Colonic mucosa (tissue), 4 donors: ENCODE data around the gene SMARCA4. TPM values are rescaled to one million over a fixed set of nuclear protein-coding genes. Genes with fewer than 3 reads are reported as not detected.
"Not testable (repeated sequence)": the region's sequence is repeated elsewhere in the genome, so short reads cannot be mapped to it uniquely, and the experiment has no call there.

Experiments used
- DNase-seq: peaks from one replicate; pipeline ENCODE4 v3.0.0-alpha.2; 2020
- H3K27ac ChIP-seq: fragments of 200-600 bp; one replicate; pipeline ENCODE4 v1.8.0; 2021
- H3K27me3 ChIP-seq: fragments of 200-600 bp; one replicate; pipeline ENCODE4 v1.8.0; 2021
- H3K36me3 ChIP-seq: fragments of 200-600 bp; one replicate; pipeline ENCODE4 v1.8.0; 2021
- H3K4me1 ChIP-seq: fragments of 200-600 bp; one replicate; pipeline ENCODE4 v1.8.0; 2021; ENCODE audit warnings: mild to moderate bottlenecking
- H3K4me3 ChIP-seq: fragments of 200-600 bp; one replicate; pipeline ENCODE4 v1.8.0; 2021
- H3K9ac ChIP-seq, 2 donors: one replicate each; pipeline ENCODE4 v1.7.0; 2013; ENCODE audit warnings: control low read depth in 2 of 2, low read depth in 2 of 2, low read length in 2 of 2
- H3K9me3 ChIP-seq: fragments of 200-600 bp; one replicate; pipeline ENCODE4 v1.8.0; 2021
- CTCF ChIP-seq: fragments of 200-600 bp; IDR thresholded peaks from one replicate; pipeline ENCODE4 v1.8.0; 2022; ENCODE audit warnings: antibody characterized with exemption, mild to moderate bottlenecking
- intact Hi-C: fragments of 100-400 bp; cut with DNase I; formaldehyde crosslinking; loops from one replicate; pipeline ENCODE4 v1.14.1; 2022
- total RNA-seq, 2 donors: library from RNA; stranded (reverse); fragmentation: NEBNext Ultra II Directional in 1 of 2; extraction: Animal tissue kit (Norgen Biotek cat#: 25700) in 1 of 2; gene quantifications; one replicate each; pipeline ENCODE4 v1.2.1, GENCODE V29; 2021
- donor health status: healthy.
- donor health status: DM: no; HTN: no; CAD: no.
- donor health status: DM: no; HTN: no; CAD: no.

SMARCA4 gene
- total RNA-seq, 2 donors from 2014 or later: 73.8 to 141 TPM

DNA sequence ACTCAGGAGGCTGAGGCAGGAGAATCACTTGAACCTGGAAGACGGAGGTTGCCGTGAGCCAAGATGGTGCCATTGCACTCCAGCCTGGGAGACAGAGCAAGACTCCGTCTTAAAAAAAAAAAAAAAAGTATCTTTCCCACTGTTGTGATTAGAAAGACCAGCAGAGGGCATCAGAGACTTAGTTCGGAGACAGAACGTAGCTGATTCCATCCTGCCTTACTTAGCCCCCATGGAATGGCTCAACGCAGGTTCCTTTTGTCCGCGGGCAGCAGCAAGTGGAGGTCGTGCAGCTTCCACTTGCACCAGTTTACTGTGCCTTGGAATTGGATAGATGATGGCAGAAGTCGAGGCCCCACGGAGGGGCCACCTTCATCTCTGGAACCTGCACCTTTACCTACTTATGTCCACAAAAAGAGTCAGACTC is 24.2 kb upstream of the SMARCA4 start:
- TF ChIP-seq CTCF: peak; percentile 51
- Histone ChIP-seq H3K4me3 (no peak overlapping the region), H3K27ac (no peak overlapping the region), H3K27me3 (no peaks in the 10 kb centered on the region), H3K9ac (no peak overlapping the region), H3K36me3 (no peaks in the 10 kb centered on the region), H3K4me1 (no peaks in the 10 kb centered on the region), H3K9me3 (no peaks in the 10 kb centered on the region)
- intact Hi-C loops: no loop called here
- peak; percentile 61 for DNase-seq

- not testable (repeated sequence) for DNase-seq, H3K4me1 ChIP-seq, H3K27me3 ChIP-seq, H3K9ac ChIP-seq, H3K4me3 ChIP-seq, H3K9me3 ChIP-seq, H3K36me3 ChIP-seq, H3K27ac ChIP-seq
- intact Hi-C loops: loop anchor here (10.0 kb wide), 1 partner anchor 73 kb away; no protein-coding TSS in a partner anchor
These were observed 19.2 kb upstream of the SMARCA4 start for GRCh38 chr19:10941649-10942048.

DNA sequence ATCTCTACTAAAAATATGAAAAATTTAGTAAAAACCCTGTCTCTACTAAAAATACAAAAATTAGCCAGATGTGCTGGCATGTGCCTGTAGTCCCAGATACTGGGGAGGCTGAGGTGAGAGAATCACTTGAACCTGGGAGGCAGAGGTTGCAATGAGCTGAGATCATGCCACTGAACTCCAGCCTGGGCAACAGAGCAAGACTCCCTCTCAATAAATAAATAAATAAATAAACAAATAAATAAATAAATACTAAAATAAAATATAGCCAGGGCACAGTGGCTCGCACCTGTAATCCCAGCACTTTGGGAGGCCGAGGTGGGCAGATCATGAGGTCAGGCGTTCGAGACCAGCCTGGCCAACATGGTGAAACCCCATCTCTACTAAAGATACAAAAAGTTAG is 17.4 kb upstream of the SMARCA4 start:
- not testable (repeated sequence) for H3K36me3 ChIP-seq, H3K4me1 ChIP-seq, H3K4me3 ChIP-seq, DNase-seq, H3K9ac ChIP-seq, H3K27me3 ChIP-seq, H3K27ac ChIP-seq, H3K9me3 ChIP-seq
- intact Hi-C loops: loop anchor here (10.0 kb wide), 1 partner anchor 71 kb away; no protein-coding TSS in a partner anchor

DNA sequence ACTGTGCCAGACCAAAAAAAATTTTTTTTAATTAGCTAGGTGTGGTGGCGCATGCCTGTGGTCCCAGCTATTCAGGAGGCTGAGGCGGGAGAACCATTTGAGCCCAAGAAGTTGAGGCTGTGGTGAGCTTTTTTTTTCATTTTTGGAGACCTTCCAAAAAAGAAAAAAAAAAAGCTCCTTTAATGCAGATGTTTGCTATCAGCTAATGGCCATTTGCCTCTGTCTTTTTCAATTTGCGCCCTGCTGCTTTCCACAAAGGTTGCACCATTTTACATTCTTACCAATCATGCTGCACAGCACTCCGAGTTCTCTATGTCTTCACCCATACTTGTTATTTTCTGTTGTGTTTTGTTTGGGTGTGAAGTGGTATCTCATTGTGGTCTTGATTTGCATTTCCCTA is 15.6 kb upstream of the SMARCA4 start:
- intact Hi-C loops: loop anchor here (10.0 kb wide), 1 partner anchor 70 kb away; no protein-coding TSS in a partner anchor
- no peak overlapping the region for H3K4me3 ChIP-seq
- H3K27me3 ChIP-seq: no peaks in the 10 kb centered on the region
- no peak for TF ChIP-seq CTCF
- no peak overlapping the region for H3K27ac ChIP-seq
- H3K9me3 ChIP-seq: no peaks in the 10 kb centered on the region
- no peak for DNase-seq
- no peaks in the 10 kb centered on the region for H3K36me3 ChIP-seq
- no peak overlapping the region for H3K9ac ChIP-seq
- no peaks in the 10 kb centered on the region for H3K4me1 ChIP-seq

DNA sequence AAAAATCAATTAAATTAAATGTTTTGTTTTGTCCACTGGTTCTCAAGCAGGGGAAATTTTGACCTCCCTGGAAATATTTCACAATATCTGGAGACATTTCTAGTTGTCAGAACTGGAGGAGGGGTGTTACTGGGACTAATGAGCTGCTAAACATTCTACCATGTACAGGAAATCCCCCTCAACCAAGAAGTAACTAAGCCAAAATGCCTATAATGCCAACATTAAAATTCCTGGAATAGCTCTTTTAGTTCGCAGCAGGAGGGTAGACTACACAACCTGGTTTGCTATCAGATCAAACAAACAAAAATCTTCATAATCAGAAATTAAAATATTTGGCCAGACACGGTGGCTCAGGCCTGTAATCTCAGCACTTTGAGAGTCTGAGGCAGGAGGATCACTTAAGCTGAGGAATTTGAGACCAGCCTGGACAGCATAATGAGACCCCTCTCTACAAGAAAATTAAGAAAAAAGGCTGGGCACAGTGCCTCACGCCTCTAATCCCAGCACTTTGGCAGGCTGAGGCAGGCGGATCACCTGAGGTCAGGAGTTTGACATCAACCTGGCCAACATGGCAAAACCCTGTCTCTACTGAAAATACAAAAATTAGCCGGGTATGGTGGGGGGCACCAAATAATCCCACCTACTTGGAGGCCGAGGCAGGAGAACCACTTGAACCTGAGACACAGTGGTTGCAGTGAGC is 13.7 kb upstream of the SMARCA4 start:
- peaks cover under 1% of the 10 kb centered on the region for H3K4me1 ChIP-seq
- no peak overlapping the region for H3K9ac ChIP-seq
- no peak for DNase-seq
- H3K36me3 ChIP-seq: no peaks in the 10 kb centered on the region
- no peak overlapping the region for H3K4me3 ChIP-seq
- H3K27ac ChIP-seq: no peak overlapping the region
- no peak for TF ChIP-seq CTCF
- H3K27me3 ChIP-seq: no peaks in the 10 kb centered on the region
- intact Hi-C loops: loop anchor here (10.0 kb wide), 1 partner anchor 68 kb away; no protein-coding TSS in a partner anchor
- H3K9me3 ChIP-seq: no peaks in the 10 kb centered on the region

DNA sequence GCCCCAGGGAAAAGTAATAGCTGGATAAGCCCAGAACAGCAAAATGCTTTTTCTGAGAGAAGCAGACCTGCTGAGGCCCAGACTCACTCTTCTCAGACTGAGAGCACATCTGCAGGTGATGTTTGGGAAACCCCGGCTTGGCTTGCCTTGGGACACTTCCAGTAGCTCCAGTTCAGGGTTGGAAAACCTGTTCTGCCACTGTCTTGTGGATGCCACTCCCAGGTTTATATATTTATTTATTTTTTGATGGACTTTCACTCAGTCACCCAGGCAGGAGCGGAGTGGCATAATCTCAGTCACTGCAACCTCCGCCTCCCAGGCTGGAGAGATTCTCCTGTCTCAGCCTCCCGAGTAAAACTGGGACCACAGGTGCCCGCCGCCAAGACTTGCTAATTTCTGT is 8.0 kb upstream of the SMARCA4 start:
- H3K9me3 ChIP-seq: no peaks in the 10 kb centered on the region
- no peak overlapping the region for H3K9ac ChIP-seq
- no peaks in the 10 kb centered on the region for H3K36me3 ChIP-seq
- no peaks in the 10 kb centered on the region for H3K27me3 ChIP-seq
- peak overlapping the region; percentile 70 for H3K27ac ChIP-seq
- DNase-seq: peak; percentile 89
- no peak overlapping the region for H3K4me3 ChIP-seq
- TF ChIP-seq CTCF: no peak
- peaks cover 9% of the 10 kb centered on the region for H3K4me1 ChIP-seq
- intact Hi-C loops: no loop called here

DNA sequence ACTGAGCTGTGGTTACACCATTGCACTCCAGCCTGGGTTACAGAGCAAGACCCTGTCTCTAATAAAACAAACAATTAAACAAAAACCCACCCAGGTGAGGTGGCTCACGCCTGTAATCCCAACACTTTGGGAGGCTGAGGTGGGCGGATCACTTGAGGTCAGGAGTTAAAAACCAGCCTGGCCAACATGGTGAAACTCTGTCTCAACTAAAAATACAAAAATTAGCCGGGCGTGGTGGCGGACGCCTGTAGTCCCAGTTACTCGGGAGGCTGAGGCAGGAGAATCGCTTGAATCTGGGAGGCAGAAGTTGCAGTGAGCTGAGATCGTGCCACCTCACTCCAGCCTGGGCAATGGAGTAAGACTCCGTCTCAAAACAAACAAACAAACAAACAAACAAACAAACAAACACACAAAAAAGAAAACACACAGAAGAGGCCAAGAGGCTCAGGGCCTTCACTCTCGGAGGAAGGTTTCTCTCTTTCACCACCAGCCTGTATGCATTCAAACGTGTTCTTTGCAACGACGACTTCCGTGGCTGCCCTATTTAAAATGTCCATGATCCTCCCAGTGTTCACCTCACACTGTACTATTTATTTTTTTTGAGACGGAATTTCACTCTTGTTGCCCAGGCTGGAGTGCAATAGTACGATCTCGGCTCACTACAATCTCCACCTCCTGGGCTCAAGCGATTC is 1.4 kb upstream of the SMARCA4 start:
- H3K4me3 ChIP-seq, H3K27me3 ChIP-seq: not testable (repeated sequence)

More for the DNA sequence above, 1.4 kb upstream of the SMARCA4 start:
- H3K36me3 ChIP-seq, intact Hi-C loops, H3K9me3 ChIP-seq, H3K4me1 ChIP-seq, DNase-seq, H3K9ac ChIP-seq: not testable (repeated sequence)
- H3K27ac ChIP-seq: peak overlapping the region; percentile 83
